ENCODE measurements around the gene SIRPB2.

The SIRPB2 gene

DNA sequence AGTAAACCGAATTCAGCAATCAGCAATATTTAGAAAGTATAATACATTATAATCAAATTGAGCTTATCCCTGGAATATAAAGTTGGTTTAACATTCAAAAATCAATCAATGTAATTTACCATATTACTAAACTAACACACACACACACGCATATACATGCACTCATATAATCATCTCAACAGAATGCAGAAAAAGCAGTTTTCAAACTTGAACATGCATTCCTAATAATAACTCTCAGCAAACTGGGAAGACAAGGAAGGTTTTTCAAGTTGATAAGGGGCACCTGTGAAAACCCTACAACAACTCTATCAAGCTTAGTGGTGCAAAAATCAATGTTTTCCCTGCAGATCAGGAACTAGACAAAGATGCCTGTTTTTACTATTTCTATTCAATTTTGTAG is 4.7 kb downstream of the SIRPB2 start:
- no peaks in the 10 kb centered on the region for H3K79me2 ChIP-seq (ENCODE audit: insufficient read depth, low read depth)
- no peak overlapping the region for H2AFZ ChIP-seq (ENCODE audit: low read depth)
- H3K4me2 ChIP-seq = no peak overlapping the region
- no peaks in the 10 kb centered on the region for H3K27me3 ChIP-seq (ENCODE audit: insufficient read depth, low read depth)
- no peak overlapping the region for H3K27ac ChIP-seq
- H3K4me1 ChIP-seq (ENCODE audit: low read depth, poor library complexity, severe bottlenecking) = no peaks in the 10 kb centered on the region
- H3K9ac ChIP-seq = no peak overlapping the region
- H3K4me3 ChIP-seq (IDR thresholded peaks at IDR 0.05; ENCODE audit: insufficient read depth, low read depth, low read length) = no peak overlapping the region
- TF ChIP-seq, protein P1, sequence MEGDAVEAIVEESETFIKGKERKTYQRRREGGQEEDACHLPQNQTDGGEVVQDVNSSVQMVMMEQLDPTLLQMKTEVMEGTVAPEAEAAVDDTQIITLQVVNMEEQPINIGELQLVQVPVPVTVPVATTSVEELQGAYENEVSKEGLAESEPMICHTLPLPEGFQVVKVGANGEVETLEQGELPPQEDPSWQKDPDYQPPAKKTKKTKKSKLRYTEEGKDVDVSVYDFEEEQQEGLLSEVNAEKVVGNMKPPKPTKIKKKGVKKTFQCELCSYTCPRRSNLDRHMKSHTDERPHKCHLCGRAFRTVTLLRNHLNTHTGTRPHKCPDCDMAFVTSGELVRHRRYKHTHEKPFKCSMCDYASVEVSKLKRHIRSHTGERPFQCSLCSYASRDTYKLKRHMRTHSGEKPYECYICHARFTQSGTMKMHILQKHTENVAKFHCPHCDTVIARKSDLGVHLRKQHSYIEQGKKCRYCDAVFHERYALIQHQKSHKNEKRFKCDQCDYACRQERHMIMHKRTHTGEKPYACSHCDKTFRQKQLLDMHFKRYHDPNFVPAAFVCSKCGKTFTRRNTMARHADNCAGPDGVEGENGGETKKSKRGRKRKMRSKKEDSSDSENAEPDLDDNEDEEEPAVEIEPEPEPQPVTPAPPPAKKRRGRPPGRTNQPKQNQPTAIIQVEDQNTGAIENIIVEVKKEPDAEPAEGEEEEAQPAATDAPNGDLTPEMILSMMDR (conservative IDR thresholded peaks at IDR 0.05; ENCODE audit: low read depth, low read length) = no peak
- no peaks in the 10 kb centered on the region for H4K20me1 ChIP-seq (ENCODE audit: insufficient read depth)
- H3K36me3 ChIP-seq (ENCODE audit: insufficient read depth) = no peaks in the 10 kb centered on the region

DNA sequence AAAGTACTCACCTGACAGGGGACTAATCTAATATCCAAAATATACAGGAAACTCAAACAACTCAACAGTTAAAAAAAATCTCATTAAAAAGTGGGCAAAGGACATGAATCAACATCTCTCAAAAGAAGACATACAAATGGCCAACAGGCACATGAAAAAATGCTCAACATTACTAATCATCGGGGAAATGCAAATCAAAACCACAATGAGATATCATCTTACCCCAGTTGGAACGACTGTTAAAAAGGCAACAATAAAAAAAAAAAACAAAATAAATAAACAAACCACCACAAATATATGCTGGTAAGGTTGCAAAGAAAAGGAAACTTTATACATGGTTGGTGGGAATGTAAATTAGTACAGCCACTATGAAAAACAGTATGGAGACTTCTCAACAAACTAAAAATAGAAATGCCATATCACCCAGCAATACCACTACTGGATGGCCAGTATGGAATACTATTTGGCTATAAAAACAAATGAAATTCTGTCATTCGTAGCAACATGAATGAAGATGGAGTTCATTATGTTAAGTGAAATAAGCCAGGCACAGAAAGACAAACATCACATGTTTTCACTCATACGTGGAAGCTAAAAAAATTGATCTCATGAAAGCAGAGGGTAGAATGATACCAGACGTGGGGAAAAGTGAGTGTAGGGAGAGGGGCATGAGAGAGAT is 6.6 kb downstream of the SIRPB2 start:
- no peak overlapping the region for H3K4me2 ChIP-seq

DNA sequence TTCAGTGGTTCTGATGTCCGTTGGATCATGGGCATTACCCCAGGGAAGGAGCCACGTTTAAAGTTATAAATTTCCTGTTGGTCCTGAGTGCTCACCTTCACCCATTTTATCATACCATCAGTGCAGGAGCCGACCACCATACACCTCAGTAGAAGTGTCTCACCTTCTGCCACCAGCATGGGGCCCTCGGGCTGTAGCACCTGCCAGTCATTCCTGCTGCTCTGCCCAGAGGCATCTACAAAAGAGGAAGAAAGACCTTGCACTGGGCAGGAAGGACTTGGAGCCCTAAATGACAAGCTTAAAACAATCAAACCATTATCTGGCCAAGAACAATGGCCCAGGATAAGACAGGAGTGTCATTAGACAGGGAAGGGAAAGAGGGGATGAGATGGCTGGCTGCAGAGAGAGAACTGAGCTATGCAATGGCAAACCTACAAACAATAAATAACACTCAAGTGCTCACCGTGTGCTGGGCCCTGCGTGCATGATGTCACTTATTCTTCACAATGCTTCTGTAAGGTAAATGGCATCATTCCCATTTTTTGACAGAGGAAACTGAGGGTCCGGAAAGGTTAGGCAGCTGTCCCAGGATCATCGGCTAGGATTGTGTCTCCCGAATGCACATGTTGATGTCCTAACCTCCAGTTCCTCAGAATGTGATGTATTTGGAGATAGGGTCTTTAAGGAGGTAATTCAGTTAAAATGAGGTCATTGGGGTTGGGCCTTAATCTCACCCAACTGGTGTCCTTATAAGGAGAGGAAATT is 11.2 kb downstream of the SIRPB2 start:
- Histone ChIP-seq H3K36me3 (ENCODE audit: insufficient read depth) (no peaks in the 10 kb centered on the region), H3K4me1 (ENCODE audit: low read depth, poor library complexity, severe bottlenecking) (no peaks in the 10 kb centered on the region), H4K20me1 (ENCODE audit: insufficient read depth) (no peaks in the 10 kb centered on the region), H3K4me2 (no peak overlapping the region), H3K9ac (no peak overlapping the region), H3K79me2 (ENCODE audit: insufficient read depth, low read depth) (no peaks in the 10 kb centered on the region), H3K27me3 (ENCODE audit: insufficient read depth, low read depth) (no peaks in the 10 kb centered on the region), H3K4me3 (IDR thresholded peaks at IDR 0.05; ENCODE audit: insufficient read depth, low read depth, low read length) (no peak overlapping the region), H2AFZ (ENCODE audit: low read depth) (no peak overlapping the region), H3K27ac (no peak overlapping the region)
- TF ChIP-seq, protein P1 (conservative IDR thresholded peaks at IDR 0.05; ENCODE audit: low read depth, low read length) = no peak

More for the DNA sequence above, 6.6 kb downstream of the SIRPB2 start:
- H3K36me3 ChIP-seq (ENCODE audit: insufficient read depth) = no peaks in the 10 kb centered on the region
- H3K4me1 ChIP-seq (ENCODE audit: low read depth, poor library complexity, severe bottlenecking) = no peaks in the 10 kb centered on the region
- no peak overlapping the region for H3K9ac ChIP-seq
- no peak overlapping the region for H3K4me3 ChIP-seq (IDR thresholded peaks at IDR 0.05; ENCODE audit: insufficient read depth, low read depth, low read length)
- H3K27ac ChIP-seq = no peak overlapping the region
- H3K27me3 ChIP-seq (ENCODE audit: insufficient read depth, low read depth) = no peaks in the 10 kb centered on the region
- TF ChIP-seq, protein P1 (conservative IDR thresholded peaks at IDR 0.05; ENCODE audit: low read depth, low read length) = no peak
- H4K20me1 ChIP-seq (ENCODE audit: insufficient read depth) = no peaks in the 10 kb centered on the region
- no peaks in the 10 kb centered on the region for H3K79me2 ChIP-seq (ENCODE audit: insufficient read depth, low read depth)
- H2AFZ ChIP-seq (ENCODE audit: low read depth) = no peak overlapping the region

DNA sequence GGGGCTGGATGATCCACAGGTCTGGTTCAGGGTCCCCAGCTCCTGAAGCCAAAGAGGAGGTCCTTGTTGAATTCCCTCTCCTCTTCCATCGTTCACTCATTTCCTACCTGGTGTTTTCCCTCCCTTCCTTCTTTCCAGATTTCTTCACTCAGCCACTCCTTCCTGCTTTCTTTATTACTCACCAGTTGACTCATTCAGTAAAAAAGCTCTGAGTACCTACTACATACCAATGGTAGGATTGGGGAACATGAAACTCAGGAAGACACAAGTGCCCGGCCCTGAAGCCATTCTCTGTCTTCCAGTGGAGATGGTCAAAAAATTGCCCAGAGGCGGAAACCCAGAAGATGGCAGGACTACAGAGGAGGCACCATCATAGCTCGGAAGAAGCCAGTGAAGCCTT is 12.7 kb downstream of the SIRPB2 start:
- Histone ChIP-seq H3K4me3 (IDR thresholded peaks at IDR 0.05; ENCODE audit: insufficient read depth, low read depth, low read length) (no peak overlapping the region), H3K9ac (no peak overlapping the region), H3K79me2 (ENCODE audit: insufficient read depth, low read depth) (no peaks in the 10 kb centered on the region), H3K27ac (no peak overlapping the region), H3K36me3 (ENCODE audit: insufficient read depth) (no peaks in the 10 kb centered on the region), H4K20me1 (ENCODE audit: insufficient read depth) (no peaks in the 10 kb centered on the region), H3K27me3 (ENCODE audit: insufficient read depth, low read depth) (no peaks in the 10 kb centered on the region), H2AFZ (ENCODE audit: low read depth) (no peak overlapping the region), H3K4me2 (no peak overlapping the region), H3K4me1 (ENCODE audit: low read depth, poor library complexity, severe bottlenecking) (no peaks in the 10 kb centered on the region)
- TF ChIP-seq, protein P1 (conservative IDR thresholded peaks at IDR 0.05; ENCODE audit: low read depth, low read length) = no peak
